Karpas-422 (cell line): ENCODE measurements around the gene MBOAT1. TPM values are rescaled to one million over a fixed set of nuclear protein-coding genes. Genes with fewer than 3 reads are reported as not detected.

ENCODE experiments used
- DNase-seq: peaks from one replicate; pipeline ENCODE4 v3.0.0-alpha.2; 2015
- H2AFZ ChIP-seq: fragments of 200-600 bp; sonication (generic); 2 replicates; pipeline ENCODE4 v1.6.1; 2014; ENCODE audit warnings: antibody characterized with exemption, low read length, mixed read lengths
- H3K27ac ChIP-seq: fragments of 200-600 bp; sonication (generic); 2 replicates; pipeline ENCODE4 v1.5.1; 2014; ENCODE audit warnings: mild to moderate bottlenecking, low read length, moderate library complexity
- H3K27me3 ChIP-seq: fragments of 200-600 bp; sonication (generic); 2 replicates; pipeline ENCODE4 v1.6.1; 2014; ENCODE audit warnings: low read length, mixed read lengths
- H3K36me3 ChIP-seq: fragments of 200-600 bp; sonication (generic); 2 replicates; pipeline ENCODE4 v1.6.1; 2014; ENCODE audit warnings: low read length, mixed read lengths; ENCODE audit not compliant: insufficient read depth
- H3K4me1 ChIP-seq: fragments of 200-600 bp; sonication (generic); 2 replicates; pipeline ENCODE4 v1.6.1; 2014; ENCODE audit warnings: mild to moderate bottlenecking, low read length, mixed read lengths
- H3K4me2 ChIP-seq: fragments of 200-600 bp; sonication (generic); 2 replicates; pipeline ENCODE4 v1.6.1; 2014; ENCODE audit warnings: low read length, low read depth, mild to moderate bottlenecking; ENCODE audit not compliant: poor library complexity, severe bottlenecking
- H3K4me3 ChIP-seq: fragments of 200-600 bp; sonication (generic); 2 replicates; pipeline ENCODE4 v1.5.1; 2014; ENCODE audit warnings: mild to moderate bottlenecking, antibody characterized with exemption, low read length, mixed read lengths
- H3K79me2 ChIP-seq: fragments of 200-600 bp; sonication (generic); 2 replicates; pipeline ENCODE4 v1.6.1; 2014; ENCODE audit warnings: mild to moderate bottlenecking, low read length, mixed read lengths
- H3K9ac ChIP-seq: fragments of 200-600 bp; sonication (generic); 2 replicates; pipeline ENCODE4 v1.6.0; 2014; ENCODE audit warnings: low read length
- H3K9me2 ChIP-seq: fragments of 200-600 bp; sonication (generic), shearing (Covaris generic); replicated peaks from 2 replicates; pipeline ENCODE4 v1.6.0; 2014; ENCODE audit warnings: mild to moderate bottlenecking, low read length, moderate library complexity; ENCODE audit not compliant: insufficient read depth
- H3K9me3 ChIP-seq: fragments of 300-700, 200-600 bp; sonication (generic); 2 replicates; pipeline ENCODE4 v1.6.1; 2014; ENCODE audit warnings: low read length, mixed read lengths
- H4K20me1 ChIP-seq: fragments of 200-600 bp; sonication (generic); 2 replicates; pipeline ENCODE4 v1.6.1; 2014; ENCODE audit warnings: mild to moderate bottlenecking, antibody characterized with exemption, low read length, low read depth; ENCODE audit not compliant: insufficient read depth
- total RNA-seq: library from RNA; depleted of rRNA; stranded (reverse); fragments of >200 nt; shearing (Covaris generic); gene quantifications from 2 replicates; pipeline ENCODE4 v1.2.3, GENCODE V29; 2014; ENCODE audit warnings: low replicate concordance

Gene MBOAT1
- total RNA-seq, 1 experiment from 2014 or later, result not detected

- Histone ChIP-seq H3K9ac (no peak overlapping the region), H3K4me2 (no peak overlapping the region), H3K27me3 (no peaks in the 10 kb centered on the region), H3K4me3 (no peak overlapping the region), H3K9me2 (no peaks in the 10 kb centered on the region), H3K4me1 (no peaks in the 10 kb centered on the region), H3K9me3 (no peaks in the 10 kb centered on the region), H3K79me2 (no peaks in the 10 kb centered on the region), H3K36me3 (no peaks in the 10 kb centered on the region), H4K20me1 (no peaks in the 10 kb centered on the region), H2AFZ (no peak overlapping the region), H3K27ac (no peak overlapping the region)
- DNase-seq, result no peak
These were observed 9.5 kb downstream of the MBOAT1 start for GRCh38 chr6:20202699-20203302.

DNA sequence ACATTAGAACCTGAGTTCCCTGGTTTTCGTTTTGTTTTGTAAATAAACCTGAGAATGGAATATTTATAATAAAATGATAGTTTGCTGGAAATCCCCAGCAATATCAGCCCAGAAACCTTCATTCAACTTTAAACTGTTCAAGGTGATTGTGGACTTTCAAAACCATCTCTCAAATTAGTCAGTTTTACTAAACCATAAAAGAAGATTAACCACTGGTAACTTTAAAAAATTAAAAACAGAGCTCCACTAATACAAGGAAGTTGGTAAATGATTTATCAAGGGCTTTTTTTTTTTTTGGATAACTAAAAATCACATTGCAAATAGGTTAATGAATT lies 10.0 kb downstream of the MBOAT1 start:
- Histone ChIP-seq H3K9me2 (no peaks in the 10 kb centered on the region), H3K9ac (no peak overlapping the region), H3K9me3 (no peaks in the 10 kb centered on the region), H2AFZ (no peak overlapping the region), H3K36me3 (no peaks in the 10 kb centered on the region), H4K20me1 (no peaks in the 10 kb centered on the region), H3K27me3 (no peaks in the 10 kb centered on the region), H3K79me2 (no peaks in the 10 kb centered on the region), H3K4me2 (no peak overlapping the region), H3K27ac (no peak overlapping the region), H3K4me1 (no peaks in the 10 kb centered on the region), H3K4me3 (no peak overlapping the region)
- DNase-seq, result no peak

DNA sequence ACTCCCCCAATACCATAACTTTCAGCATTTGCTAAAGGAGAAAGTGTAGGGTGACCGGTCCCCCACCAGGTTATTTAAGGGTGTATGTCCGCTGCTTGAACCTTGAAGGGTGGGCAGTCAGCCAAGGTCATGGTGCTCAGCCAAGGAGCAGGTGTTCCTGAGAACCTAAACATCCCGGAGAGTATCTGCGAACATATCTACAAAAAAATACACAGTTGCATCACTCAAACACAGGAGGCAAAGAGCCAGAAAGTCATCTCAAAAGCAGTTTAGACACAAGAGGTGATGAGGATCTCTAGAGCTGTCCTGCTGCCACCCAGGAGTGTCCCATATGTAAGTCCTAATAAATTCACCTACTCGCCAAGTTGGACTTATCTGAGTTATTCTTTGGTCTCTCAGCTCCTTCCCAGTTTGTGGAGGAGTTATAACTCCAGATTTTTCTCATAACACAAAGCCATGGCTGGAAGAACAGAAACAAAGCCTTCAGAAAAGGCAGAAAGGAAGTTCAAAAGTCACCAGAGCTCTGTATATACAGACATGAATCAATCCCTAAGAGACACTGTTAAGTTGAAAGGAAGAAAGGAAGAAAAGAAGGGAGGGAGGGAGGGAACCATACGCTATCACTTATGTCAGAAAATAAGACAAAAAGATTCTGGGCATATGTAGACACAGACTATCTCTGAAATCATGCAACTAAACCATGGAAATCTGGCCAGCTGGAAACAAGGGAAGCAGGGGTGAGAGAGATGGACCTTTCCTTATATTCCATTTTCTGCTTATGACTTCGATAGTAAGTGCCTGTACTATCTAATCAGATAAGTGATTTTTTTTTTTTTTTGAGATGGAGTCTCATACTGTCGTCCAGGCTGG lies 11.3 kb downstream of the MBOAT1 start:
- Histone ChIP-seq H3K9me3 (no peaks in the 10 kb centered on the region), H2AFZ (no peak overlapping the region), H3K36me3 (no peaks in the 10 kb centered on the region), H3K27me3 (no peaks in the 10 kb centered on the region), H4K20me1 (no peaks in the 10 kb centered on the region), H3K9ac (no peak overlapping the region), H3K4me1 (no peaks in the 10 kb centered on the region), H3K4me2 (no peak overlapping the region), H3K79me2 (no peaks in the 10 kb centered on the region), H3K27ac (no peak overlapping the region), H3K4me3 (no peak overlapping the region), H3K9me2 (no peaks in the 10 kb centered on the region)
- no peak for DNase-seq

- no peaks in the 10 kb centered on the region for H3K4me1 ChIP-seq
These were observed 13.5 kb downstream of the MBOAT1 start for GRCh38 chr6:20198775-20199174.

GRCh38 chr6:20198156-20198774 lies 14.0 kb downstream of the MBOAT1 start:
- H2AFZ ChIP-seq, result no peak overlapping the region
- no peak overlapping the region for H3K4me2 ChIP-seq
- no peaks in the 10 kb centered on the region for H3K36me3 ChIP-seq
- no peak for DNase-seq
- no peak overlapping the region for H3K27ac ChIP-seq
- no peaks in the 10 kb centered on the region for H4K20me1 ChIP-seq
- H3K9me3 ChIP-seq, result no peaks in the 10 kb centered on the region
- H3K4me1 ChIP-seq, result no peaks in the 10 kb centered on the region
- no peaks in the 10 kb centered on the region for H3K79me2 ChIP-seq
- no peaks in the 10 kb centered on the region for H3K27me3 ChIP-seq
- no peaks in the 10 kb centered on the region for H3K9me2 ChIP-seq
- no peak overlapping the region for H3K9ac ChIP-seq
- H3K4me3 ChIP-seq, result no peak overlapping the region

More at GRCh38 chr6:20198775-20199174, 13.5 kb downstream of the MBOAT1 start:
- H3K79me2 ChIP-seq, result no peaks in the 10 kb centered on the region
- no peak overlapping the region for H3K27ac ChIP-seq
- no peak overlapping the region for H3K4me3 ChIP-seq
- no peak overlapping the region for H3K4me2 ChIP-seq
- no peaks in the 10 kb centered on the region for H4K20me1 ChIP-seq
- no peak for DNase-seq
- no peaks in the 10 kb centered on the region for H3K9me2 ChIP-seq
- no peaks in the 10 kb centered on the region for H3K27me3 ChIP-seq
- no peaks in the 10 kb centered on the region for H3K36me3 ChIP-seq
- H3K9ac ChIP-seq, result no peak overlapping the region
- H2AFZ ChIP-seq, result no peak overlapping the region
- H3K9me3 ChIP-seq, result no peaks in the 10 kb centered on the region

- Histone ChIP-seq H3K27me3 (no peaks in the 10 kb centered on the region), H3K9ac (no peak overlapping the region), H3K4me2 (no peak overlapping the region), H3K9me2 (no peaks in the 10 kb centered on the region), H3K4me1 (no peaks in the 10 kb centered on the region), H3K79me2 (no peaks in the 10 kb centered on the region), H2AFZ (no peak overlapping the region), H4K20me1 (no peaks in the 10 kb centered on the region), H3K9me3 (no peaks in the 10 kb centered on the region), H3K27ac (no peak overlapping the region), H3K4me3 (no peak overlapping the region), H3K36me3 (no peaks in the 10 kb centered on the region)
- DNase-seq, result no peak
These were observed 15.0 kb downstream of the MBOAT1 start for GRCh38 chr6:20197251-20197650.

- H3K79me2 ChIP-seq, result no peaks in the 10 kb centered on the region
- no peak overlapping the region for H3K9ac ChIP-seq
- H2AFZ ChIP-seq, result no peak overlapping the region
- no peak overlapping the region for H3K27ac ChIP-seq
- no peak overlapping the region for H3K4me2 ChIP-seq
- no peaks in the 10 kb centered on the region for H4K20me1 ChIP-seq
- no peak for DNase-seq
- H3K4me3 ChIP-seq, result no peak overlapping the region
- no peaks in the 10 kb centered on the region for H3K4me1 ChIP-seq
- H3K27me3 ChIP-seq, result no peaks in the 10 kb centered on the region
- H3K9me3 ChIP-seq, result no peaks in the 10 kb centered on the region
- no peaks in the 10 kb centered on the region for H3K9me2 ChIP-seq
- no peaks in the 10 kb centered on the region for H3K36me3 ChIP-seq
These were observed 19.6 kb downstream of the MBOAT1 start for GRCh38 chr6:20192625-20193024.

DNA sequence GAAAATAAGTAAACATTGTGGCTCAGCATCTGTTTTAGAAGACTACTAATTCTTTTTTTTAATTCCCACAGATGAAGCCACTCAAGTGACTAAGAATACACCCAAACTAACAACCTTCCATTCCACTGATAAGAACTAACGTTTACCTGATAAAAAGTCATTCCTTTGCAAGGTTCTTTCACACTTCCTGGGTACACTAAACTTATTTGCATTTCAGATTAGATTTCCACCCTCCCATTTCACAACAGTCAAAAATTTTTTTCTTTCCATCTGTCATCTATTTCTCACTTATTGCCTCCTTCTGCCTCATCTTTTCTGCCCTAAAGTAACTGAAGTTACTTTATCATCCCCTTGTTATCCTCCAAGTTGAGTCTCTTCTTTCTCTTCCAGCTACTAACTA lies 20.3 kb downstream of the MBOAT1 start:
- H3K79me2 ChIP-seq, result no peaks in the 10 kb centered on the region

More for the DNA sequence above, 20.3 kb downstream of the MBOAT1 start:
- H3K9ac ChIP-seq, result no peak overlapping the region
- H3K4me1 ChIP-seq, result no peaks in the 10 kb centered on the region
- H3K9me3 ChIP-seq, result no peaks in the 10 kb centered on the region
- H3K9me2 ChIP-seq, result no peaks in the 10 kb centered on the region
- H2AFZ ChIP-seq, result no peak overlapping the region
- H3K27me3 ChIP-seq, result no peaks in the 10 kb centered on the region
- DNase-seq, result no peak
- H3K4me2 ChIP-seq, result no peak overlapping the region
- H3K36me3 ChIP-seq, result no peaks in the 10 kb centered on the region
- H3K27ac ChIP-seq, result no peak overlapping the region
- H4K20me1 ChIP-seq, result no peaks in the 10 kb centered on the region
- H3K4me3 ChIP-seq, result no peak overlapping the region
